Measurements from ENCODE around the gene CCL24. TPM values are rescaled to one million over a fixed set of nuclear protein-coding genes. Genes with fewer than 3 reads are reported as not detected.
A peak's percentile ranks its signal among the peaks of the same experiment; 100 is the strongest.
"Not testable (repeated sequence)": the region's sequence is repeated elsewhere in the genome, so short reads cannot be mapped to it uniquely, and the experiment has no call there.

Gene CCL24
- total and polyA plus RNA-seq, 2 experiments from 2014 or later, result not detected

GRCh38 chr7:75842836-75843446, 29.3 kb upstream of the CCL24 start:
- Histone ChIP-seq H3K27me3 (no peaks in the 10 kb centered on the region), H3K4me3 (no peak overlapping the region), H3K36me3 (no peaks in the 10 kb centered on the region), H3K9me3 (ENCODE audit: low read depth) (no peaks in the 10 kb centered on the region), H3K27ac (no peak overlapping the region), H3K4me1 (ENCODE audit: low read depth) (peaks cover 8% of the 10 kb centered on the region)
- no peak for TF ChIP-seq CTCF (IDR thresholded peaks at IDR 0.05; ENCODE audit: low read depth, low read length)
- peak in 1 of 2 donors; percentile 96 for DNase-seq (ENCODE audit: low read depth in 1 of 2, low spot score in 1 of 2)

- H3K27me3 ChIP-seq, result no peaks in the 10 kb centered on the region
Observed at GRCh38 chr7:75840029-75840428, 26.4 kb upstream of the CCL24 start.

GRCh38 chr7:75838281-75838930, 24.8 kb upstream of the CCL24 start:
- H3K27me3 ChIP-seq; H3K27ac ChIP-seq; H3K4me1 ChIP-seq (ENCODE audit: low read depth); DNase-seq (ENCODE audit: low read depth in 1 of 2, low spot score in 1 of 2); H3K36me3 ChIP-seq; H3K9me3 ChIP-seq (ENCODE audit: low read depth); H3K4me3 ChIP-seq: not testable (repeated sequence)

More at GRCh38 chr7:75840029-75840428, 26.4 kb upstream of the CCL24 start:
- Histone ChIP-seq H3K4me1 (ENCODE audit: low read depth) (peaks cover 8% of the 10 kb centered on the region), H3K36me3 (no peaks in the 10 kb centered on the region), H3K9me3 (ENCODE audit: low read depth) (no peaks in the 10 kb centered on the region), H3K4me3 (no peak overlapping the region), H3K27ac (no peak overlapping the region)
- no peak for TF ChIP-seq CTCF (IDR thresholded peaks at IDR 0.05; ENCODE audit: low read depth, low read length)
- DNase-seq (ENCODE audit: low read depth in 1 of 2, low spot score in 1 of 2), result no peak

- Histone ChIP-seq H3K36me3 (no peaks in the 10 kb centered on the region), H3K9me3 (ENCODE audit: low read depth) (no peaks in the 10 kb centered on the region), H3K27ac (no peak overlapping the region), H3K4me1 (ENCODE audit: low read depth) (no peaks in the 10 kb centered on the region), H3K27me3 (no peaks in the 10 kb centered on the region), H3K4me3 (no peak overlapping the region)
- no peak for DNase-seq (ENCODE audit: low read depth in 1 of 2, low spot score in 1 of 2)
- no peak for TF ChIP-seq CTCF (IDR thresholded peaks at IDR 0.05; ENCODE audit: low read depth, low read length)
Observed at GRCh38 chr7:75836798-75837197, 23.2 kb upstream of the CCL24 start.

GRCh38 chr7:75835688-75836285, 22.2 kb upstream of the CCL24 start:
- no peak overlapping the region for H3K27ac ChIP-seq
- no peak for TF ChIP-seq CTCF (IDR thresholded peaks at IDR 0.05; ENCODE audit: low read depth, low read length)
- H3K27me3 ChIP-seq, result no peaks in the 10 kb centered on the region
- no peak for DNase-seq (ENCODE audit: low read depth in 1 of 2, low spot score in 1 of 2)
- H3K4me3 ChIP-seq, result no peak overlapping the region
- no peaks in the 10 kb centered on the region for H3K9me3 ChIP-seq (ENCODE audit: low read depth)
- no peaks in the 10 kb centered on the region for H3K36me3 ChIP-seq
- no peaks in the 10 kb centered on the region for H3K4me1 ChIP-seq (ENCODE audit: low read depth)

GRCh38 chr7:75833662-75834061, 20.1 kb upstream of the CCL24 start:
- H3K27me3 ChIP-seq; H3K36me3 ChIP-seq; H3K27ac ChIP-seq; H3K4me1 ChIP-seq (ENCODE audit: low read depth); H3K4me3 ChIP-seq; H3K9me3 ChIP-seq (ENCODE audit: low read depth): not testable (repeated sequence)
- DNase-seq (ENCODE audit: low read depth in 1 of 2, low spot score in 1 of 2), result peak in 1 of 2 donors; percentile 41

All from cardiac muscle cell (in vitro differentiated cells and primary cell).